GM12892 (cell line): ENCODE data around the gene MAPK8IP3.

Source experiments
- POLR2A ChIP-seq: IDR thresholded peaks from 2 replicates; pipeline ENCODE4 v1.6.1; 2011; ENCODE audit warnings: low read depth, low read length, control low read depth
- TAF1 ChIP-seq: IDR thresholded peaks from 2 replicates; pipeline ENCODE4 v1.6.1; 2011; ENCODE audit warnings: low read depth, mild to moderate bottlenecking, control low read depth, low read length, borderline replicate concordance

DNA sequence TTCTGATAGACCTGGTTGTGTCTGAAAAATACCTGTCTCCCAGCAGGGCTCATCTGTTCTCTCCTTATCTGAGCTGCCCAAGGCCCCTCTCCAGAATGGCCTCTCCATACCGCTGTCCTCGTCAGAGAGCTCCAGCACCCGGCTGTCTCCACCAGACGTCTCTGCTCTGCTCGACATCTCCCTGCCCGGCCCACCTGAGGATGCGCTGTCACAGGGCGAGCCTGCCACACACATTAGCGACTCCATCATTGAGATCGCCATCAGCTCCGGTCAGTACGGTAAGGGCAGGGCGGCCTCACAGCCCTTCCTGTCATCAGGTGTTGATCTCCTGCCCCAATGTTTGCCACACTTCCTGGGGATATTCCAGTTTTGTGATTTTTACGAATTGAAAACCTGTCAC lies 38.1 kb upstream of the MAPK8IP3 start:
- TF ChIP-seq POLR2A: no peak
- TF ChIP-seq TAF1: no peak
